Activated T-helper 17 cell treated with anti-CD3 and anti-CD28 coated beads, Interleukin-2, amount 50 U/mL, for 72 hours (primary cell): ENCODE measurements around the gene AKR7A3. TPM values are rescaled to one million over a fixed set of nuclear protein-coding genes. Genes with fewer than 3 reads are reported as not detected.
A peak's percentile ranks its signal among the peaks of the same experiment; 100 is the strongest.

Source experiments
- ATAC-seq: fragments of 150-1000 bp; cut with Tn5 transposase; replicated peaks from 2 replicates; pipeline ENCODE4 v1.10.0; 2021; ENCODE audit warnings: mild to moderate bottlenecking, moderate library complexity
- H3K27ac Mint-ChIP-seq: one replicate; pipeline ENCODE4 v1.8.0; 2022; ENCODE audit warnings: mixed read lengths
- H3K27me3 Mint-ChIP-seq: one replicate; pipeline ENCODE4 v1.8.0; 2022; ENCODE audit warnings: mixed read lengths
- H3K36me3 Mint-ChIP-seq: one replicate; pipeline ENCODE4 v1.8.0; 2022; ENCODE audit warnings: low read depth, mild to moderate bottlenecking, mixed read lengths
- H3K4me1 Mint-ChIP-seq: one replicate; pipeline ENCODE4 v1.8.0; 2022; ENCODE audit warnings: mixed read lengths
- H3K4me3 Mint-ChIP-seq: one replicate; pipeline ENCODE4 v1.8.0; 2022; ENCODE audit warnings: mild to moderate bottlenecking, mixed read lengths
- H3K9me3 Mint-ChIP-seq: one replicate; pipeline ENCODE4 v1.8.0; 2022; ENCODE audit warnings: mixed read lengths
- total RNA-seq, 2 donors: library from RNA; stranded (reverse); gene quantifications; one replicate each; pipeline ENCODE4 v1.2.3, GENCODE V29; 2022

Gene AKR7A3
- total RNA-seq, 2 donors from 2014 or later = 0.71 to 1.6 TPM

- Mint-ChIP-seq H3K4me3 (no peak overlapping the region), H3K4me1 (peaks cover 4% of the 10 kb centered on the region), H3K9me3 (no peaks in the 10 kb centered on the region), H3K27ac (no peak overlapping the region), H3K36me3 (peaks cover 8% of the 10 kb centered on the region), H3K27me3 (no peaks in the 10 kb centered on the region)
- no peak for ATAC-seq
These were observed 37.6 kb upstream of the AKR7A3 start for GRCh38 chr1:19325958-19326747.

GRCh38 chr1:19325368-19325957 is 36.9 kb upstream of the AKR7A3 start:
- no peak overlapping the region for H3K27ac Mint-ChIP-seq
- ATAC-seq = no peak
- no peaks in the 10 kb centered on the region for H3K9me3 Mint-ChIP-seq
- H3K27me3 Mint-ChIP-seq = no peaks in the 10 kb centered on the region
- H3K4me1 Mint-ChIP-seq = peaks cover 4% of the 10 kb centered on the region
- no peak overlapping the region for H3K4me3 Mint-ChIP-seq
- H3K36me3 Mint-ChIP-seq = peaks cover 11% of the 10 kb centered on the region

- ATAC-seq = no peak
- Mint-ChIP-seq H3K4me3 (no peak overlapping the region), H3K27ac (no peak overlapping the region), H3K9me3 (no peaks in the 10 kb centered on the region), H3K4me1 (peaks cover 3% of the 10 kb centered on the region), H3K27me3 (no peaks in the 10 kb centered on the region), H3K36me3 (peaks cover 11% of the 10 kb centered on the region)
These were observed 36.1 kb upstream of the AKR7A3 start for GRCh38 chr1:19324665-19324990.

GRCh38 chr1:19323987-19324664 is 35.6 kb upstream of the AKR7A3 start:
- ATAC-seq = no peak
- no peaks in the 10 kb centered on the region for H3K9me3 Mint-ChIP-seq

GRCh38 chr1:19322481-19322880 is 33.9 kb upstream of the AKR7A3 start:
- H3K4me3 Mint-ChIP-seq = no peak overlapping the region
- no peaks in the 10 kb centered on the region for H3K27me3 Mint-ChIP-seq
- H3K36me3 Mint-ChIP-seq = peaks cover 15% of the 10 kb centered on the region
- no peak overlapping the region for H3K27ac Mint-ChIP-seq
- no peaks in the 10 kb centered on the region for H3K9me3 Mint-ChIP-seq
- no peak for ATAC-seq
- no peaks in the 10 kb centered on the region for H3K4me1 Mint-ChIP-seq

More at GRCh38 chr1:19323987-19324664, 35.6 kb upstream of the AKR7A3 start:
- Mint-ChIP-seq H3K36me3 (peaks cover 11% of the 10 kb centered on the region), H3K4me3 (no peak overlapping the region), H3K4me1 (no peaks in the 10 kb centered on the region), H3K27ac (no peak overlapping the region), H3K27me3 (no peaks in the 10 kb centered on the region)

- Mint-ChIP-seq H3K4me1 (peaks cover 1% of the 10 kb centered on the region), H3K36me3 (peaks cover 15% of the 10 kb centered on the region), H3K27ac (no peak overlapping the region), H3K4me3 (no peak overlapping the region), H3K9me3 (no peaks in the 10 kb centered on the region), H3K27me3 (no peaks in the 10 kb centered on the region)
- ATAC-seq = no peak
These were observed 32.5 kb upstream of the AKR7A3 start for GRCh38 chr1:19321071-19321470.

- Mint-ChIP-seq H3K27me3 (no peaks in the 10 kb centered on the region), H3K4me1 (peaks cover 6% of the 10 kb centered on the region), H3K4me3 (no peak overlapping the region)
These were observed 30.6 kb upstream of the AKR7A3 start for GRCh38 chr1:19319196-19319595.

GRCh38 chr1:19317126-19317910 is 28.7 kb upstream of the AKR7A3 start:
- Mint-ChIP-seq H3K27ac (peak overlapping the region; percentile 67), H3K4me3 (no peak overlapping the region), H3K36me3 (peaks cover 13% of the 10 kb centered on the region), H3K4me1 (peaks cover 15% of the 10 kb centered on the region), H3K27me3 (no peaks in the 10 kb centered on the region), H3K9me3 (no peaks in the 10 kb centered on the region)
- no peak for ATAC-seq

More at GRCh38 chr1:19319196-19319595, 30.6 kb upstream of the AKR7A3 start:
- no peak for ATAC-seq
- Mint-ChIP-seq H3K9me3 (no peaks in the 10 kb centered on the region), H3K27ac (no peak overlapping the region), H3K36me3 (peaks cover 15% of the 10 kb centered on the region)

GRCh38 chr1:19315378-19316198 is 27.0 kb upstream of the AKR7A3 start:
- Mint-ChIP-seq H3K27me3 (no peaks in the 10 kb centered on the region), H3K4me3 (peak overlapping the region; percentile 12), H3K27ac (peak overlapping the region; percentile 50), H3K4me1 (peaks cover 22% of the 10 kb centered on the region), H3K9me3 (no peaks in the 10 kb centered on the region), H3K36me3 (peaks cover 4% of the 10 kb centered on the region)
- ATAC-seq = no peak

GRCh38 chr1:19313961-19314882 is 25.7 kb upstream of the AKR7A3 start:
- Mint-ChIP-seq H3K27me3 (no peaks in the 10 kb centered on the region), H3K36me3 (peaks cover 4% of the 10 kb centered on the region), H3K9me3 (no peaks in the 10 kb centered on the region), H3K4me3 (no peak overlapping the region), H3K27ac (no peak overlapping the region), H3K4me1 (peaks cover 22% of the 10 kb centered on the region)
- ATAC-seq = no peak

- peaks cover 28% of the 10 kb centered on the region for H3K4me1 Mint-ChIP-seq
- no peaks in the 10 kb centered on the region for H3K9me3 Mint-ChIP-seq
- peaks cover 8% of the 10 kb centered on the region for H3K36me3 Mint-ChIP-seq
- no peaks in the 10 kb centered on the region for H3K27me3 Mint-ChIP-seq
- H3K4me3 Mint-ChIP-seq = peak overlapping the region; percentile 71
- H3K27ac Mint-ChIP-seq = peak overlapping the region; percentile 63
- no peak for ATAC-seq
These were observed 25.0 kb upstream of the AKR7A3 start for GRCh38 chr1:19313636-19313959.

- Mint-ChIP-seq H3K4me1 (peaks cover 28% of the 10 kb centered on the region), H3K27ac (peak overlapping the region; percentile 63), H3K36me3 (peaks cover 10% of the 10 kb centered on the region), H3K9me3 (no peaks in the 10 kb centered on the region), H3K4me3 (peak overlapping the region; percentile 71), H3K27me3 (no peaks in the 10 kb centered on the region)
- no peak for ATAC-seq
These were observed 24.4 kb upstream of the AKR7A3 start for GRCh38 chr1:19312782-19313635.
